Measurements from ENCODE around the gene ZFP69. TPM values are rescaled to one million over a fixed set of nuclear protein-coding genes. Genes with fewer than 3 reads are reported as not detected.

ZFP69 gene
- total RNA-seq, 3 donors from 2014 or later = 2.2 to 4.8 (median 4.6) TPM

DNA sequence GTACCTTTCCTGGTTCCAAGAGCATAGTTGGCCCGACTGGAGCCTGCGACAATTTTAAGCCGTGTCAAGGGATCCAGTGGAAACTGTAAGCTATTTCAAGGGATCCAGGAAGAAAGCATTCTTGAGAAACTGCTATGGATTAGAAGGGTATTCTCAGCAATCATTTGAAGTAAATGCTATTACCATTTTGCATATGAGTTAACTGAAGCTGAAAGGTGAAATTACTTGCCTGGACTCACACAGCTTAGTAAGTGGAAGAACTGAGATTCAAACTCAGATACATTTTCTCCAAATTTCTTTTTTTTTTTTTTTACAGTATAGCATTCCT is 54.9 kb downstream of the ZFP69 start:
- DNase-seq (ENCODE audit: low spot score in 2 of 2) = no peak
- Histone ChIP-seq H3K36me3 (no peaks in the 10 kb centered on the region), H3K27me3 (no peaks in the 10 kb centered on the region), H3K4me1 (no peaks in the 10 kb centered on the region), H3K9me3 (no peaks in the 10 kb centered on the region), H3K4me3 (peak overlapping the region; percentile 54 to 73 (median 71)), H3K27ac (peak overlapping the region; percentile 79 to 87)
- intact Hi-C loops (cut with DNase I; ENCODE audit: low total_unique reads) = no loop called here
- TF ChIP-seq, protein P1, sequence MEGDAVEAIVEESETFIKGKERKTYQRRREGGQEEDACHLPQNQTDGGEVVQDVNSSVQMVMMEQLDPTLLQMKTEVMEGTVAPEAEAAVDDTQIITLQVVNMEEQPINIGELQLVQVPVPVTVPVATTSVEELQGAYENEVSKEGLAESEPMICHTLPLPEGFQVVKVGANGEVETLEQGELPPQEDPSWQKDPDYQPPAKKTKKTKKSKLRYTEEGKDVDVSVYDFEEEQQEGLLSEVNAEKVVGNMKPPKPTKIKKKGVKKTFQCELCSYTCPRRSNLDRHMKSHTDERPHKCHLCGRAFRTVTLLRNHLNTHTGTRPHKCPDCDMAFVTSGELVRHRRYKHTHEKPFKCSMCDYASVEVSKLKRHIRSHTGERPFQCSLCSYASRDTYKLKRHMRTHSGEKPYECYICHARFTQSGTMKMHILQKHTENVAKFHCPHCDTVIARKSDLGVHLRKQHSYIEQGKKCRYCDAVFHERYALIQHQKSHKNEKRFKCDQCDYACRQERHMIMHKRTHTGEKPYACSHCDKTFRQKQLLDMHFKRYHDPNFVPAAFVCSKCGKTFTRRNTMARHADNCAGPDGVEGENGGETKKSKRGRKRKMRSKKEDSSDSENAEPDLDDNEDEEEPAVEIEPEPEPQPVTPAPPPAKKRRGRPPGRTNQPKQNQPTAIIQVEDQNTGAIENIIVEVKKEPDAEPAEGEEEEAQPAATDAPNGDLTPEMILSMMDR (IDR thresholded peaks at IDR 0.05) = no peak
- TF ChIP-seq POLR2AphosphoS5 (IDR thresholded peaks at IDR 0.05) (no peak), POLR2A (IDR thresholded peaks at IDR 0.05) (no peak)

DNA sequence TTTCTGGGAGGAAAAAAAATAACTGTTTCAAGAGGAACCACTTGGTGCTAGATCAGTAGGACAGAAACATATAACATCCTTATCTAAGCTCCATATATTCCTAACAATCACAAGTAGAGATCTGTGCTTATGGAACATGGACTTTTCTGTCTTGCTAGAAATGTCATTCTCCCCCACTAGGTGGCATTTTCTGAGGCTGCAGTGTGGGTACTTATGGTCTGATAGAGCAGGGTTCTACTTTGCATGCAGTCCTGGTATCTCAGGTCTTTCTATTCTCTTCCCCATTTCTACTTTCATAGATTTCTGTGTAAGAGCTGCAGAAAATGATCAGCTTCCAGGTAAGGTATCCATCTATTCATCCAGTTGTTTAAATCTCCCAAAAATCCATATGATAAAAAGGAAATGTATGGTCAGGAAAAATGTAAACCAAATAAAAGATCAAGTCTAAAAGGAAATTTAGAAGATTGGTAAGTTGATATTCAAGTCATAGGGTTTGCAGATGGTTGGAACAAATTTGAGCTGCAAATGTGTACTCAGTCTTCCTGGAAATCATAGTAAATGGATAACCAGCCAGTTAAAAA is 55.8 kb downstream of the ZFP69 start:
- H3K27ac ChIP-seq = no peak overlapping the region
- no peaks in the 10 kb centered on the region for H3K36me3 ChIP-seq
- H3K4me3 ChIP-seq = no peak overlapping the region
- H3K4me1 ChIP-seq = no peaks in the 10 kb centered on the region
- no peaks in the 10 kb centered on the region for H3K27me3 ChIP-seq
- intact Hi-C loops (cut with DNase I; ENCODE audit: low total_unique reads) = no loop called here
- H3K9me3 ChIP-seq = no peaks in the 10 kb centered on the region
- DNase-seq (ENCODE audit: low spot score in 2 of 2) = no peak
- TF ChIP-seq POLR2A (IDR thresholded peaks at IDR 0.05) (no peak), POLR2AphosphoS5 (IDR thresholded peaks at IDR 0.05) (no peak)
- TF ChIP-seq, protein P1 (IDR thresholded peaks at IDR 0.05) = peak in 1 of 3 donors; percentile 17

- Histone ChIP-seq H3K27ac (no peak overlapping the region), H3K4me3 (no peak overlapping the region), H3K9me3 (no peaks in the 10 kb centered on the region), H3K4me1 (no peaks in the 10 kb centered on the region), H3K36me3 (no peaks in the 10 kb centered on the region), H3K27me3 (no peaks in the 10 kb centered on the region)
- DNase-seq (ENCODE audit: low spot score in 2 of 2) = no peak
- intact Hi-C loops (cut with DNase I; ENCODE audit: low total_unique reads) = no loop called here
- TF ChIP-seq POLR2AphosphoS5 (IDR thresholded peaks at IDR 0.05) = no peak
- no peak for TF ChIP-seq POLR2A (IDR thresholded peaks at IDR 0.05)
- TF ChIP-seq, protein P1 (IDR thresholded peaks at IDR 0.05) = no peak
These were observed 57.5 kb downstream of the ZFP69 start for GRCh38 chr1:40534589-40534988.

- no peaks in the 10 kb centered on the region for H3K36me3 ChIP-seq
- no peaks in the 10 kb centered on the region for H3K27me3 ChIP-seq
- no peak for DNase-seq (ENCODE audit: low spot score in 2 of 2)
- H3K27ac ChIP-seq = no peak overlapping the region
- no peak overlapping the region for H3K4me3 ChIP-seq
- no peaks in the 10 kb centered on the region for H3K4me1 ChIP-seq
- TF ChIP-seq POLR2AphosphoS5 (IDR thresholded peaks at IDR 0.05) = no peak
- TF ChIP-seq, protein P1 (IDR thresholded peaks at IDR 0.05) = no peak
- TF ChIP-seq POLR2A (IDR thresholded peaks at IDR 0.05) = no peak
- intact Hi-C loops (cut with DNase I; ENCODE audit: low total_unique reads) = no loop called here
- H3K9me3 ChIP-seq = no peaks in the 10 kb centered on the region
These were observed 58.6 kb downstream of the ZFP69 start for GRCh38 chr1:40535732-40536131.

DNA sequence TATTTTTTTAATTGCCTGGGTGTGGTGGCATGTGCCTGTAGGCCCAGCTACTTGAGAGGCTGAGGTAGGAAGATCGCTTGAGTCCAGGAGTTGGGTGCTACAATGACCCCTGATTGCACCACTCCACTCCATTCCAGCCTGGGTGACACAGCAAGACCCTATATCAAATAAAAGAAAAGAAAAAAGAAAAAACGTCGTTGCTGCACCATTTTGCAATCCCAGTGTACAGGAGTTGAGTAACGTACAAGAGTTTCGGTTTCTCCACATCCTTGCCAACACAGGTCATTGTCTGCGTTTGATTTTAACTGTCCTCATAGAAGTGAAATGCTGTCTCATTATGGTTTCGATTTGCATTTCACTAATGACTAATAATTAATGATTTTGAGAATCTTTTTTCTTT is 62.2 kb downstream of the ZFP69 start:
- Histone ChIP-seq H3K4me3 (no peak overlapping the region), H3K27ac (no peak overlapping the region), H3K9me3 (no peaks in the 10 kb centered on the region), H3K27me3 (no peaks in the 10 kb centered on the region), H3K36me3 (no peaks in the 10 kb centered on the region), H3K4me1 (no peaks in the 10 kb centered on the region)
- no peak for DNase-seq (ENCODE audit: low spot score in 2 of 2)
- intact Hi-C loops (cut with DNase I; ENCODE audit: low total_unique reads) = no loop called here
- no peak for TF ChIP-seq POLR2AphosphoS5 (IDR thresholded peaks at IDR 0.05)
- TF ChIP-seq, protein P1 (IDR thresholded peaks at IDR 0.05) = no peak
- TF ChIP-seq POLR2A (IDR thresholded peaks at IDR 0.05) = no peak

Other genes starting within 250 kb of the ZFP69 start
- gene TMCO2, start 229.4 kb upstream of the ZFP69 start, total RNA-seq = not detected
- 10 to 100 TPM; 34.4 to 48.3 (median 43.6) TPM for gene ZMPSTE24, start 219.1 kb upstream of the ZFP69 start, total RNA-seq
- 10 to 100 TPM in 2 of 3 donors, 1 to 10 TPM in 1; 1.4 to 22.0 (median 11.4) TPM for gene COL9A2, start 160.0 kb upstream of the ZFP69 start, total RNA-seq
- gene SMAP2, start 103.6 kb upstream of the ZFP69 start, total RNA-seq = 10 to 100 TPM; 27.2 to 64.2 (median 33.1) TPM
- gene ZFP69B, start 26.8 kb upstream of the ZFP69 start, total RNA-seq = 1 to 10 TPM in 2 of 3 donors, under 1 TPM in 1; 0.96 to 2.6 (median 1.2) TPM
- 10 to 100 TPM in 2 of 3 donors, 1 to 10 TPM in 1; 5.6 to 16.7 (median 11.5) TPM for gene EXO5, start 31.5 kb downstream of the ZFP69 start, total RNA-seq
- gene ZNF684, start 54.3 kb downstream of the ZFP69 start, total RNA-seq = 1 to 10 TPM; 4.0 to 8.2 (median 5.9) TPM
- 1 to 10 TPM in 2 of 3 donors, under 1 TPM in 1; 0.64 to 4.4 (median 2.6) TPM for gene RIMS3, start 188.4 kb downstream of the ZFP69 start, total RNA-seq
- 10 to 100 TPM; 42.7 to 69.7 (median 55.7) TPM for gene NFYC, start 214.4 kb downstream of the ZFP69 start, total RNA-seq